ENCODE results near the gene AATF.

The AATF gene

GRCh38 chr17:36932383-36932693 is 16.4 kb upstream of the AATF start:
- Histone ChIP-seq H3K9me2 (replicated peaks; ENCODE audit: low read depth, low read length) (no peaks in the 10 kb centered on the region), H3K4me2 (ENCODE audit: low read depth, low read length, poor library complexity, severe bottlenecking) (no peak overlapping the region), H3K9me3 (ENCODE audit: insufficient read depth, low read depth, low read length) (no peaks in the 10 kb centered on the region), H3K9ac (ENCODE audit: low read depth, low read length, poor library complexity, severe bottlenecking) (no peak overlapping the region), H2AFZ (ENCODE audit: low read length) (no peak overlapping the region), H3K79me2 (ENCODE audit: insufficient read depth, low read length) (no peaks in the 10 kb centered on the region), H3F3A (ENCODE audit: low read depth) (no peaks in the 10 kb centered on the region), H3K4me1 (ENCODE audit: insufficient read depth, low read length, poor library complexity, severe bottlenecking) (no peaks in the 10 kb centered on the region), H3K27me3 (ENCODE audit: insufficient read depth, low read length, poor library complexity, severe bottlenecking) (no peaks in the 10 kb centered on the region), H3K4me3 (ENCODE audit: low read length, poor library complexity, severe bottlenecking) (no peak overlapping the region), H4K20me1 (ENCODE audit: insufficient read depth, low read length, poor library complexity, severe bottlenecking) (no peaks in the 10 kb centered on the region), H3K36me3 (ENCODE audit: insufficient read depth, low read length) (no peaks in the 10 kb centered on the region)
- TF ChIP-seq EZH2phosphoT487 (IDR thresholded peaks at IDR 0.05; ENCODE audit: borderline replicate concordance): no peak
- TF ChIP-seq CTCF (conservative IDR thresholded peaks at IDR 0.05; ENCODE audit: low read length): no peak

GRCh38 chr17:36932694-36933511 is 15.9 kb upstream of the AATF start:
- H3K4me2 ChIP-seq (ENCODE audit: low read depth, low read length, poor library complexity, severe bottlenecking): no peak overlapping the region
- H3K9me2 ChIP-seq (replicated peaks; ENCODE audit: low read depth, low read length): no peaks in the 10 kb centered on the region
- no peak for TF ChIP-seq CTCF (conservative IDR thresholded peaks at IDR 0.05; ENCODE audit: low read length)
- H3K9me3 ChIP-seq (ENCODE audit: insufficient read depth, low read depth, low read length): no peaks in the 10 kb centered on the region
- H2AFZ ChIP-seq (ENCODE audit: low read length): no peak overlapping the region
- no peaks in the 10 kb centered on the region for H3K79me2 ChIP-seq (ENCODE audit: insufficient read depth, low read length)
- no peak overlapping the region for H3K4me3 ChIP-seq (ENCODE audit: low read length, poor library complexity, severe bottlenecking)
- H3K9ac ChIP-seq (ENCODE audit: low read depth, low read length, poor library complexity, severe bottlenecking): no peak overlapping the region
- no peaks in the 10 kb centered on the region for H4K20me1 ChIP-seq (ENCODE audit: insufficient read depth, low read length, poor library complexity, severe bottlenecking)
- no peaks in the 10 kb centered on the region for H3K4me1 ChIP-seq (ENCODE audit: insufficient read depth, low read length, poor library complexity, severe bottlenecking)
- no peaks in the 10 kb centered on the region for H3K27me3 ChIP-seq (ENCODE audit: insufficient read depth, low read length, poor library complexity, severe bottlenecking)
- no peaks in the 10 kb centered on the region for H3F3A ChIP-seq (ENCODE audit: low read depth)
- no peaks in the 10 kb centered on the region for H3K36me3 ChIP-seq (ENCODE audit: insufficient read depth, low read length)

- no peak for TF ChIP-seq CTCF (conservative IDR thresholded peaks at IDR 0.05; ENCODE audit: low read length)
- no peak for TF ChIP-seq EZH2phosphoT487 (IDR thresholded peaks at IDR 0.05; ENCODE audit: borderline replicate concordance)
- Histone ChIP-seq H3K9me2 (replicated peaks; ENCODE audit: low read depth, low read length) (no peaks in the 10 kb centered on the region), H3K4me3 (ENCODE audit: low read length, poor library complexity, severe bottlenecking) (no peak overlapping the region), H3F3A (ENCODE audit: low read depth) (no peaks in the 10 kb centered on the region), H3K9ac (ENCODE audit: low read depth, low read length, poor library complexity, severe bottlenecking) (no peak overlapping the region), H3K79me2 (ENCODE audit: insufficient read depth, low read length) (no peaks in the 10 kb centered on the region), H3K27me3 (ENCODE audit: insufficient read depth, low read length, poor library complexity, severe bottlenecking) (no peaks in the 10 kb centered on the region), H4K20me1 (ENCODE audit: insufficient read depth, low read length, poor library complexity, severe bottlenecking) (no peaks in the 10 kb centered on the region), H3K4me1 (ENCODE audit: insufficient read depth, low read length, poor library complexity, severe bottlenecking) (no peaks in the 10 kb centered on the region), H3K9me3 (ENCODE audit: insufficient read depth, low read depth, low read length) (no peaks in the 10 kb centered on the region), H3K36me3 (ENCODE audit: insufficient read depth, low read length) (no peaks in the 10 kb centered on the region), H3K4me2 (ENCODE audit: low read depth, low read length, poor library complexity, severe bottlenecking) (no peak overlapping the region), H2AFZ (ENCODE audit: low read length) (no peak overlapping the region)
Measured at GRCh38 chr17:36933512-36934143, 15.1 kb upstream of the AATF start.

Measured in Loucy (cell line).